GM12878 (cell line): Measurements from ENCODE around the gene AP3B1. TPM values are rescaled to one million over a fixed set of nuclear protein-coding genes. Genes with fewer than 3 reads are reported as not detected.

Source experiments
- ATAC-seq: fragments of 200-7000 bp; cut with Tn5 transposase; 3 replicates; pipeline ENCODE4 v1.9.1; 2020; ENCODE audit warnings: mild to moderate bottlenecking, moderate library complexity
- BruUV-seq: library from RNA; stranded (reverse); fragments of 400-500 nt; replicated peaks from 2 replicates; lab custom pipeline; 2021; lab: Mats Ljungman, UMichigan
- CTCF ChIA-PET: fragments of 300-600 bp; sonication (Branson Sonifier 250); formaldehyde crosslinking; extraction: SDS; loops from one replicate; lab custom pipeline; 2021; ENCODE audit warnings: inconsistent platforms; lab: Yijun Ruan, JAX
- POLR2A ChIA-PET: fragments of 350-600 bp; formaldehyde crosslinking; extraction: SDS; loops from one replicate; lab custom pipeline; 2021; ENCODE audit warnings: inconsistent platforms; lab: Charles Lee
- RAD21 ChIA-PET: fragments of 300-600 bp; sonication (Branson Sonifier 250); formaldehyde crosslinking; loops from one replicate; lab custom pipeline; 2023; ENCODE audit warnings: antibody characterized with exemption; ENCODE audit not compliant: unreplicated experiment; lab: Charles Lee
- SMC1A ChIA-PET: fragments of 300-600 bp; sonication (Branson Sonifier 250); formaldehyde crosslinking; loops from one replicate; lab custom pipeline; 2023; ENCODE audit not compliant: unreplicated experiment, uncharacterized antibody; lab: Charles Lee
- DNase-seq: peaks from one replicate; pipeline ENCODE4 v3.0.0-alpha.2; 2011; ENCODE audit warnings: low read depth, low spot score
- FAIRE-seq: peaks from 3 replicates; lab custom pipeline; 2011; peaks lifted over from hg19 to GRCh38; lab: Jason Lieb, UNC
- H2AFZ ChIP-seq: 2 replicates; pipeline ENCODE4 v1.6.0; 2011; ENCODE audit warnings: low read depth, low read length, control low read depth; ENCODE audit not compliant: control insufficient read depth
- H3K27ac ChIP-seq: 2 replicates; pipeline ENCODE4 v1.5.1; 2011; ENCODE audit warnings: control low read depth; ENCODE audit not compliant: control insufficient read depth, insufficient read depth
- H3K27me3 ChIP-seq, 2 experiments: replicated peaks in 1 of 2; 2 replicates each; pipeline versions ENCODE4 v1.6.0 to v1.6.1; 2011; ENCODE audit warnings: low read length in 1 of 2; ENCODE audit not compliant: control insufficient read depth in 2 of 2, insufficient read depth in 2 of 2
- H3K36me3 ChIP-seq, 2 experiments: 2 replicates each; pipeline ENCODE4 v1.5.1; 2011; ENCODE audit warnings: low read length in 1 of 2; ENCODE audit not compliant: control insufficient read depth in 2 of 2, insufficient read depth in 2 of 2
- H3K4me1 ChIP-seq: 2 replicates; pipeline ENCODE4 v1.6.1; 2011; ENCODE audit warnings: mild to moderate bottlenecking, low read length, moderate library complexity, mixed read lengths; ENCODE audit not compliant: control insufficient read depth, insufficient read depth
- H3K4me2 ChIP-seq: 2 replicates; pipeline ENCODE4 v1.6.0; 2011; ENCODE audit warnings: control low read depth; ENCODE audit not compliant: control insufficient read depth, insufficient read depth
- H3K4me3 ChIP-seq: fragments of 200-600 bp; sonication (generic); 2 replicates; pipeline ENCODE4 v1.5.1; 2016
- H3K79me2 ChIP-seq: 2 replicates; pipeline ENCODE4 v1.6.0; 2011; ENCODE audit warnings: low read length; ENCODE audit not compliant: control insufficient read depth, insufficient read depth
- H3K9ac ChIP-seq: 2 replicates; pipeline ENCODE4 v1.8.0; 2011; ENCODE audit warnings: low read length, control low read depth, mixed read lengths; ENCODE audit not compliant: control insufficient read depth, insufficient read depth
- H3K9me3 ChIP-seq: replicated peaks from 3 replicates; pipeline ENCODE4 v1.5.1; 2011; ENCODE audit warnings: mild to moderate bottlenecking, low read length; ENCODE audit not compliant: control insufficient read depth, insufficient read depth
- H4K20me1 ChIP-seq: 2 replicates; pipeline ENCODE4 v1.6.0; 2011; ENCODE audit not compliant: control insufficient read depth, insufficient read depth
- CEBPB ChIP-seq, 2 experiments: fragments of 150-350 bp in 1 of 2; IDR thresholded peaks; 2 replicates each; pipeline ENCODE4 v1.6.1; 2012 to 2014; ENCODE audit warnings: low read depth in 2 of 2, low read length in 2 of 2, borderline replicate concordance in 1 of 2, inconsistent platforms in 1 of 2
- EED ChIP-seq: sonication (generic); IDR thresholded peaks from 2 replicates; pipeline ENCODE4 v1.6.1; 2016; ENCODE audit warnings: antibody characterized with exemption, low read depth
- MLLT1 ChIP-seq: fragments of 450-650 bp; IDR thresholded peaks from 2 replicates; pipeline ENCODE4 v1.6.1; 2016; ENCODE audit warnings: mild to moderate bottlenecking
- PAX8 ChIP-seq: fragments of 450-650 bp; IDR thresholded peaks from 2 replicates; pipeline ENCODE4 v1.6.1; 2017; ENCODE audit warnings: mild to moderate bottlenecking, moderate library complexity
- POLR2AphosphoS2 ChIP-seq: IDR thresholded peaks from 2 replicates; pipeline ENCODE4 v1.6.1; 2011; ENCODE audit warnings: low read depth, mild to moderate bottlenecking, low read length, improper control_type of control experiment, moderate library complexity
- RAD51 ChIP-seq: fragments of 450-650 bp; IDR thresholded peaks from 2 replicates; pipeline ENCODE4 v1.6.1; 2016; ENCODE audit warnings: moderate library complexity, mild to moderate bottlenecking, inconsistent platforms
- RB1 ChIP-seq: fragments of 450-650 bp; formaldehyde crosslinking; IDR thresholded peaks from 2 replicates; pipeline ENCODE4 v1.6.1; 2017; ENCODE audit warnings: mild to moderate bottlenecking, borderline replicate concordance
- SMC3 ChIP-seq: IDR thresholded peaks from 2 replicates; pipeline ENCODE4 v1.6.1; 2011; ENCODE audit warnings: low read length, improper control_type of control experiment, borderline replicate concordance
- SUPT20H ChIP-seq: IDR thresholded peaks from 2 replicates; pipeline ENCODE4 v1.6.1; 2011; ENCODE audit warnings: low read depth, mild to moderate bottlenecking, low read length, moderate library complexity, borderline replicate concordance; ENCODE audit not compliant: control insufficient read depth
- SUZ12 ChIP-seq: fragments of 200-600 bp; sonication (generic); IDR thresholded peaks from one replicate; pipeline ENCODE4 v1.6.1; 2018; ENCODE audit warnings: antibody characterized with exemption, mild to moderate bottlenecking; ENCODE audit not compliant: unreplicated experiment
- WRNIP1 ChIP-seq: IDR thresholded peaks from 2 replicates; pipeline ENCODE4 v1.6.1; 2011; ENCODE audit warnings: low read depth, low read length, improper control_type of control experiment, borderline replicate concordance
- ZZZ3 ChIP-seq: IDR thresholded peaks from 2 replicates; pipeline ENCODE4 v1.6.1; 2011; ENCODE audit warnings: low read depth; ENCODE audit not compliant: control insufficient read depth, insufficient read length
- WGBS: methylation state at CpG from one replicate; pipeline ENCODE4 v1.1.6; 2016; ENCODE audit warnings: low lambda C conversion rate; ENCODE audit not compliant: insufficient replicate concordance, insufficient coverage; ENCODE audit errors: missing lambda C conversion rate; 5-methylcytosine and 5-hydroxymethylcytosine counted together
- in situ Hi-C: fragments of 300-500 bp; cut with MboI; formaldehyde crosslinking; loops from 9 replicates; pipeline ENCODE4 v1.14.3; 2018; ENCODE audit warnings: mixed read lengths
- intact Hi-C: fragments of 100-400 bp; cut with micrococcal nuclease; formaldehyde crosslinking; loops from one replicate; pipeline ENCODE4 v1.14.2; 2022; ENCODE audit not compliant: unreplicated experiment
- polyA plus RNA-seq, 11 experiments: library from polyadenylated mRNA; depleted of rRNA in 4 of 11; unstranded in 6 of 11; stranded (reverse) in 5 of 11; fragments of >200 nt; fragmentation: Nextera tagmentation in 4 of 11; fragmentation: Illumina TruSeq in 1 of 11; extraction: Ambion mirVana in 4 of 11; extraction: Trizol in 1 of 11; gene quantifications; 1 replicate in 1 of 11; 2 replicates in 10 of 11; pipeline versions ENCODE4 v1.2.1 to v1.2.3, GENCODE V29; 2011 to 2016; ENCODE audit warnings: inconsistent platforms in 2 of 11, missing spikeins in 2 of 11, low read depth in 1 of 11
- total RNA-seq, 4 experiments: library from RNA; depleted of rRNA in 3 of 4; stranded (reverse); fragments of >200 nt in 3 of 4; fragmentation: Illumina TruSeq in 1 of 4; extraction: Trizol in 1 of 4; gene quantifications; 2 replicates each; pipeline versions ENCODE4 v1.2.1 to v1.2.3, GENCODE V29; 2013 to 2021

Gene AP3B1
- total and polyA plus RNA-seq, 10 of the 15 experiments (the other 5 are each of a cell fraction or from before 2014, with no cell fraction given): 30.9 to 70.8 (median 46.0) TPM

- Histone ChIP-seq H3K79me2 (no peaks in the 10 kb centered on the region), H3K36me3 (peaks cover 0 to 15% of the 10 kb centered on the region in 2 experiments; a peak in 3 of 4 replicates), H2AFZ (no peak overlapping the region), H3K4me2 (no peak overlapping the region), H4K20me1 (no peaks in the 10 kb centered on the region), H3K27ac (no peak overlapping the region), H3K4me1 (no peaks in the 10 kb centered on the region), H3K9me3 (no peaks in the 10 kb centered on the region; the same call in 2 of the 3 replicates), H3K27me3 (no peaks in the 10 kb centered on the region), H3K4me3 (no peak overlapping the region), H3K9ac (no peak overlapping the region)
- no TSS peak for BruUV-seq
- TF ChIP-seq POLR2AphosphoS2 (no peak), SUZ12 (no peak), SMC3 (no peak), WRNIP1 (no peak), RAD51 (no peak), CEBPB (IDR thresholded peaks at IDR 0.05; ENCODE audit: borderline replicate concordance in 1 of 2, low read depth in 2 of 2, low read length in 2 of 2) (no peak), RB1 (no peak), SUPT20H (no peak), EED (no peak), ZZZ3 (no peak), PAX8 (no peak), MLLT1 (no peak)
- RAD21 ChIA-PET: no interaction called here
- POLR2A ChIA-PET: interaction anchor here (0.6 kb wide), 1 partner anchor 564 kb away, joined by 3 read pairs; no protein-coding TSS in a partner anchor
- no peak for ATAC-seq
- SMC1A ChIA-PET: no interaction called here
- CTCF ChIA-PET: no interaction called here
- in situ Hi-C loops: no loop called here
- DNase-seq: no peak
- intact Hi-C loops: no loop called here
- 100% methylated on average over 1 of the region's 1 CpG for WGBS
- no peak for FAIRE-seq
These were observed 137.5 kb downstream of the AP3B1 start for GRCh38 chr5:78157001-78157400.
